ENCODE results near the gene HOXB1. TPM values are rescaled to one million over a fixed set of nuclear protein-coding genes. Genes with fewer than 3 reads are reported as not detected.
A peak's percentile ranks its signal among the peaks of the same experiment; 100 is the strongest.

Gene HOXB1
- total and polyA plus RNA-seq, 2 experiments from 2014 or later = not detected

- TF ChIP-seq, protein P1, sequence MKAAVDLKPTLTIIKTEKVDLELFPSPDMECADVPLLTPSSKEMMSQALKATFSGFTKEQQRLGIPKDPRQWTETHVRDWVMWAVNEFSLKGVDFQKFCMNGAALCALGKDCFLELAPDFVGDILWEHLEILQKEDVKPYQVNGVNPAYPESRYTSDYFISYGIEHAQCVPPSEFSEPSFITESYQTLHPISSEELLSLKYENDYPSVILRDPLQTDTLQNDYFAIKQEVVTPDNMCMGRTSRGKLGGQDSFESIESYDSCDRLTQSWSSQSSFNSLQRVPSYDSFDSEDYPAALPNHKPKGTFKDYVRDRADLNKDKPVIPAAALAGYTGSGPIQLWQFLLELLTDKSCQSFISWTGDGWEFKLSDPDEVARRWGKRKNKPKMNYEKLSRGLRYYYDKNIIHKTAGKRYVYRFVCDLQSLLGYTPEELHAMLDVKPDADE (IDR thresholded peaks at IDR 0.05) = no peak
- TF ChIP-seq EZH2 (IDR thresholded peaks at IDR 0.05; ENCODE audit: low read depth, unreplicated experiment) = peak; percentile 84
- Histone ChIP-seq H3K4me2 (no peak overlapping the region; the same call in 1 of the 2 replicates), H3K4me3 (no peak overlapping the region), H3K36me3 (ENCODE audit: insufficient read depth) (no peaks in the 10 kb centered on the region), H3K4me1 (ENCODE audit: insufficient read depth) (peaks cover 58% of the 10 kb centered on the region), H3K9me2 (ENCODE audit: insufficient read depth) (no peaks in the 10 kb centered on the region), H3K27ac (ENCODE audit: low read depth) (no peak overlapping the region), H3K79me2 (replicated peaks; ENCODE audit: insufficient read depth) (no peaks in the 10 kb centered on the region), H2AFZ (no peak overlapping the region), H3F3A (replicated peaks; ENCODE audit: low read depth) (peaks cover 35% of the 10 kb centered on the region), H4K20me1 (replicated peaks; ENCODE audit: insufficient read depth) (peaks cover 38% of the 10 kb centered on the region), H3K27me3 (ENCODE audit: insufficient read depth) (peaks cover 100% of the 10 kb centered on the region)
- Mint-ChIP-seq H3K4me1 (peaks cover 33% of the 10 kb centered on the region), H3K27me3 (ENCODE audit: insufficient read depth, low read depth, poor library complexity) (peaks cover 99% of the 10 kb centered on the region), H3K27ac (no peak overlapping the region), H3K9me3 (no peaks in the 10 kb centered on the region; the same call in 2 of the 3 replicates), H3K36me3 (ENCODE audit: low read depth) (no peaks in the 10 kb centered on the region), H3K4me3 (no peak overlapping the region)
- DNase-seq (ENCODE audit: low spot score) (no peak), ATAC-seq (no peak)
Measured at GRCh38 chr17:48553826-48554225, 23.0 kb upstream of the HOXB1 start.

GRCh38 chr17:48553190-48553547, 22.4 kb upstream of the HOXB1 start:
- Histone ChIP-seq H3K36me3 (ENCODE audit: insufficient read depth) (no peaks in the 10 kb centered on the region), H3K27me3 (ENCODE audit: insufficient read depth) (peaks cover 100% of the 10 kb centered on the region), H4K20me1 (replicated peaks; ENCODE audit: insufficient read depth) (peaks cover 31% of the 10 kb centered on the region), H3K4me3 (no peak overlapping the region), H3K27ac (ENCODE audit: low read depth) (no peak overlapping the region), H3K4me1 (ENCODE audit: insufficient read depth) (peaks cover 64% of the 10 kb centered on the region), H3K9me2 (ENCODE audit: insufficient read depth) (no peaks in the 10 kb centered on the region), H2AFZ (no peak overlapping the region), H3K79me2 (replicated peaks; ENCODE audit: insufficient read depth) (no peaks in the 10 kb centered on the region), H3F3A (replicated peaks; ENCODE audit: low read depth) (peaks cover 34% of the 10 kb centered on the region), H3K4me2 (no peak overlapping the region)
- Mint-ChIP-seq H3K36me3 (ENCODE audit: low read depth) (no peaks in the 10 kb centered on the region), H3K4me3 (no peak overlapping the region), H3K27ac (no peak overlapping the region), H3K4me1 (peaks cover 38% of the 10 kb centered on the region), H3K27me3 (ENCODE audit: insufficient read depth, low read depth, poor library complexity) (peaks cover 99% of the 10 kb centered on the region), H3K9me3 (no peaks in the 10 kb centered on the region; the same call in 2 of the 3 replicates)
- DNase-seq (ENCODE audit: low spot score) = no peak
- ATAC-seq = no peak
- TF ChIP-seq ZNF331 (CRISPR knock-in tag; IDR thresholded peaks at IDR 0.05; ENCODE audit: low read depth) (no peak), EZH2 (IDR thresholded peaks at IDR 0.05; ENCODE audit: low read depth, unreplicated experiment) (peak; percentile 23), POLR2AphosphoS5 (IDR thresholded peaks at IDR 0.05; ENCODE audit: low read depth) (no peak), ZNF114 (CRISPR knock-in tag; IDR thresholded peaks at IDR 0.05) (no peak), CREB1 (CRISPR knock-in tag; IDR thresholded peaks at IDR 0.05; ENCODE audit: low read depth) (no peak)
- TF ChIP-seq, protein P2, sequence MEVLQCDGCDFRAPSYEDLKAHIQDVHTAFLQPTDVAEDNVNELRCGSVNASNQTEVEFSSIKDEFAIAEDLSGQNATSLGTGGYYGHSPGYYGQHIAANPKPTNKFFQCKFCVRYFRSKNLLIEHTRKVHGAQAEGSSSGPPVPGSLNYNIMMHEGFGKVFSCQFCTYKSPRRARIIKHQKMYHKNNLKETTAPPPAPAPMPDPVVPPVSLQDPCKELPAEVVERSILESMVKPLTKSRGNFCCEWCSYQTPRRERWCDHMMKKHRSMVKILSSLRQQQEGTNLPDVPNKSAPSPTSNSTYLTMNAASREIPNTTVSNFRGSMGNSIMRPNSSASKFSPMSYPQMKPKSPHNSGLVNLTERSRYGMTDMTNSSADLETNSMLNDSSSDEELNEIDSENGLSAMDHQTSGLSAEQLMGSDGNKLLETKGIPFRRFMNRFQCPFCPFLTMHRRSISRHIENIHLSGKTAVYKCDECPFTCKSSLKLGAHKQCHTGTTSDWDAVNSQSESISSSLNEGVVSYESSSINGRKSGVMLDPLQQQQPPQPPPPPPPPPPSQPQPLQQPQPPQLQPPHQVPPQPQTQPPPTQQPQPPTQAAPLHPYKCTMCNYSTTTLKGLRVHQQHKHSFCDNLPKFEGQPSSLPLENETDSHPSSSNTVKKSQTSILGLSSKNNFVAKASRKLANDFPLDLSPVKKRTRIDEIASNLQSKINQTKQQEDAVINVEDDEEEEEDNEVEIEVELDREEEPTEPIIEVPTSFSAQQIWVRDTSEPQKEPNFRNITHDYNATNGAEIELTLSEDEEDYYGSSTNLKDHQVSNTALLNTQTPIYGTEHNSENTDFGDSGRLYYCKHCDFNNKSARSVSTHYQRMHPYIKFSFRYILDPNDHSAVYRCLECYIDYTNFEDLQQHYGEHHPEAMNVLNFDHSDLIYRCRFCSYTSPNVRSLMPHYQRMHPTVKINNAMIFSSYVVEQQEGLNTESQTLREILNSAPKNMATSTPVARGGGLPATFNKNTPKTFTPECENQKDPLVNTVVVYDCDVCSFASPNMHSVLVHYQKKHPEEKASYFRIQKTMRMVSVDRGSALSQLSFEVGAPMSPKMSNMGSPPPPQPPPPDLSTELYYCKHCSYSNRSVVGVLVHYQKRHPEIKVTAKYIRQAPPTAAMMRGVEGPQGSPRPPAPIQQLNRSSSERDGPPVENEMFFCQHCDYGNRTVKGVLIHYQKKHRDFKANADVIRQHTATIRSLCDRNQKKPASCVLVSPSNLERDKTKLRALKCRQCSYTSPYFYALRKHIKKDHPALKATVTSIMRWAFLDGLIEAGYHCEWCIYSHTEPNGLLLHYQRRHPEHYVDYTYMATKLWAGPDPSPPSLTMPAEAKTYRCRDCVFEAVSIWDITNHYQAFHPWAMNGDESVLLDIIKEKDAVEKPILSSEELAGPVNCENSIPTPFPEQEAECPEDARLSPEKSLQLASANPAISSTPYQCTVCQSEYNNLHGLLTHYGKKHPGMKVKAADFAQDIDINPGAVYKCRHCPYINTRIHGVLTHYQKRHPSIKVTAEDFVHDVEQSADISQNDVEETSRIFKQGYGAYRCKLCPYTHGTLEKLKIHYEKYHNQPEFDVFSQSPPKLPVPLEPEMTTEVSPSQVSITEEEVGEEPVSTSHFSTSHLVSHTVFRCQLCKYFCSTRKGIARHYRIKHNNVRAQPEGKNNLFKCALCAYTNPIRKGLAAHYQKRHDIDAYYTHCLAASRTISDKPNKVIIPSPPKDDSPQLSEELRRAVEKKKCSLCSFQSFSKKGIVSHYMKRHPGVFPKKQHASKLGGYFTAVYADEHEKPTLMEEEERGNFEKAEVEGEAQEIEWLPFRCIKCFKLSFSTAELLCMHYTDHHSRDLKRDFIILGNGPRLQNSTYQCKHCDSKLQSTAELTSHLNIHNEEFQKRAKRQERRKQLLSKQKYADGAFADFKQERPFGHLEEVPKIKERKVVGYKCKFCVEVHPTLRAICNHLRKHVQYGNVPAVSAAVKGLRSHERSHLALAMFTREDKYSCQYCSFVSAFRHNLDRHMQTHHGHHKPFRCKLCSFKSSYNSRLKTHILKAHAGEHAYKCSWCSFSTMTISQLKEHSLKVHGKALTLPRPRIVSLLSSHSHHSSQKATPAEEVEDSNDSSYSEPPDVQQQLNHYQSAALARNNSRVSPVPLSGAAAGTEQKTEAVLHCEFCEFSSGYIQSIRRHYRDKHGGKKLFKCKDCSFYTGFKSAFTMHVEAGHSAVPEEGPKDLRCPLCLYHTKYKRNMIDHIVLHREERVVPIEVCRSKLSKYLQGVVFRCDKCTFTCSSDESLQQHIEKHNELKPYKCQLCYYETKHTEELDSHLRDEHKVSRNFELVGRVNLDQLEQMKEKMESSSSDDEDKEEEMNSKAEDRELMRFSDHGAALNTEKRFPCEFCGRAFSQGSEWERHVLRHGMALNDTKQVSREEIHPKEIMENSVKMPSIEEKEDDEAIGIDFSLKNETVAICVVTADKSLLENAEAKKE (CRISPR knock-in tag; IDR thresholded peaks at IDR 0.05) = no peak
- TF ChIP-seq, protein P3, sequence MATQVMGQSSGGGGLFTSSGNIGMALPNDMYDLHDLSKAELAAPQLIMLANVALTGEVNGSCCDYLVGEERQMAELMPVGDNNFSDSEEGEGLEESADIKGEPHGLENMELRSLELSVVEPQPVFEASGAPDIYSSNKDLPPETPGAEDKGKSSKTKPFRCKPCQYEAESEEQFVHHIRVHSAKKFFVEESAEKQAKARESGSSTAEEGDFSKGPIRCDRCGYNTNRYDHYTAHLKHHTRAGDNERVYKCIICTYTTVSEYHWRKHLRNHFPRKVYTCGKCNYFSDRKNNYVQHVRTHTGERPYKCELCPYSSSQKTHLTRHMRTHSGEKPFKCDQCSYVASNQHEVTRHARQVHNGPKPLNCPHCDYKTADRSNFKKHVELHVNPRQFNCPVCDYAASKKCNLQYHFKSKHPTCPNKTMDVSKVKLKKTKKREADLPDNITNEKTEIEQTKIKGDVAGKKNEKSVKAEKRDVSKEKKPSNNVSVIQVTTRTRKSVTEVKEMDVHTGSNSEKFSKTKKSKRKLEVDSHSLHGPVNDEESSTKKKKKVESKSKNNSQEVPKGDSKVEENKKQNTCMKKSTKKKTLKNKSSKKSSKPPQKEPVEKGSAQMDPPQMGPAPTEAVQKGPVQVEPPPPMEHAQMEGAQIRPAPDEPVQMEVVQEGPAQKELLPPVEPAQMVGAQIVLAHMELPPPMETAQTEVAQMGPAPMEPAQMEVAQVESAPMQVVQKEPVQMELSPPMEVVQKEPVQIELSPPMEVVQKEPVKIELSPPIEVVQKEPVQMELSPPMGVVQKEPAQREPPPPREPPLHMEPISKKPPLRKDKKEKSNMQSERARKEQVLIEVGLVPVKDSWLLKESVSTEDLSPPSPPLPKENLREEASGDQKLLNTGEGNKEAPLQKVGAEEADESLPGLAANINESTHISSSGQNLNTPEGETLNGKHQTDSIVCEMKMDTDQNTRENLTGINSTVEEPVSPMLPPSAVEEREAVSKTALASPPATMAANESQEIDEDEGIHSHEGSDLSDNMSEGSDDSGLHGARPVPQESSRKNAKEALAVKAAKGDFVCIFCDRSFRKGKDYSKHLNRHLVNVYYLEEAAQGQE (IDR thresholded peaks at IDR 0.05; ENCODE audit: unreplicated experiment) = no peak

All from GM23338 (cell line).